ENCODE measurements around the gene INO80B.
"Not testable (repeated sequence)": the region's sequence is repeated elsewhere in the genome, so short reads cannot be mapped to it uniquely, and the experiment has no call there.

The INO80B gene

GRCh38 chr2:74454654-74455511 is at the start of gene INO80B:
TSS of gene INO80B (plus strand) at chr2:74455087. CDS start at chr2:74455117, 30 bp downstream.
- peak; percentile 98 for DNase-seq (ENCODE audit: low spot score)

- DNase-seq (ENCODE audit: low spot score): no peak
Observed at GRCh38 chr2:74406035-74406434, 48.9 kb upstream of the INO80B start.

- DNase-seq (ENCODE audit: low spot score): no peak
Observed at GRCh38 chr2:74407682-74408081, 47.2 kb upstream of the INO80B start.

GRCh38 chr2:74413001-74413698 is 41.7 kb upstream of the INO80B start:
- DNase-seq (ENCODE audit: low spot score): no peak

GRCh38 chr2:74414441-74414840 is 40.4 kb upstream of the INO80B start:
- no peak for DNase-seq (ENCODE audit: low spot score)

GRCh38 chr2:74414881-74415761 is 39.8 kb upstream of the INO80B start:
- DNase-seq (ENCODE audit: low spot score): no peak

GRCh38 chr2:74415762-74416395 is 39.0 kb upstream of the INO80B start:
- DNase-seq (ENCODE audit: low spot score): no peak

- no peak for DNase-seq (ENCODE audit: low spot score)
Observed at GRCh38 chr2:74416778-74417177, 38.1 kb upstream of the INO80B start.

- no peak for DNase-seq (ENCODE audit: low spot score)
Observed at GRCh38 chr2:74417197-74417596, 37.7 kb upstream of the INO80B start.

GRCh38 chr2:74417763-74418162 is 37.1 kb upstream of the INO80B start:
- DNase-seq (ENCODE audit: low spot score): no peak

GRCh38 chr2:74418312-74418711 is 36.6 kb upstream of the INO80B start:
- no peak for DNase-seq (ENCODE audit: low spot score)

- DNase-seq (ENCODE audit: low spot score): no peak
Observed at GRCh38 chr2:74419345-74419744, 35.5 kb upstream of the INO80B start.

GRCh38 chr2:74420006-74420405 is 34.9 kb upstream of the INO80B start:
- no peak for DNase-seq (ENCODE audit: low spot score)

- not testable (repeated sequence) for DNase-seq (ENCODE audit: low spot score)
Observed at GRCh38 chr2:74420443-74421103, 34.3 kb upstream of the INO80B start.

- peak; percentile 44 for DNase-seq (ENCODE audit: low spot score)
Observed at GRCh38 chr2:74421221-74421870, 33.5 kb upstream of the INO80B start, which contains the start of the genes C2orf81 and WDR54. TSS of gene C2orf81 (minus strand) at chr2:74421619. CDS start at chr2:74421560, 59 bp downstream. TSS of gene WDR54 (plus strand) at chr2:74421730. CDS start at chr2:74422154, 424 bp downstream.

GRCh38 chr2:74423231-74424095 is 31.4 kb upstream of the INO80B start:
- no peak for DNase-seq (ENCODE audit: low spot score)

- DNase-seq (ENCODE audit: low spot score): no peak
Observed at GRCh38 chr2:74424139-74424992, 30.5 kb upstream of the INO80B start.

- DNase-seq (ENCODE audit: low spot score): no peak
Observed at GRCh38 chr2:74424995-74425406, 29.9 kb upstream of the INO80B start.
